ENCODE measurements around the gene DDX3X.
"Not testable (repeated sequence)": the region's sequence is repeated elsewhere in the genome, so short reads cannot be mapped to it uniquely, and the experiment has no call there.

Gene DDX3X

GRCh38 chrX:41332005-41332404 is 2.0 kb upstream of the DDX3X start:
- FAIRE-seq = no peak

- no peak for FAIRE-seq
Observed at GRCh38 chrX:41332408-41333002, 1.5 kb upstream of the DDX3X start.

- no peak for FAIRE-seq
Observed at GRCh38 chrX:41333003-41333743, 789 bp upstream of the DDX3X start.

GRCh38 chrX:41334363-41335197 is 618 bp downstream of the DDX3X start:
- no peak for FAIRE-seq

GRCh38 chrX:41335198-41335957 is 1.4 kb downstream of the DDX3X start:
- peak; percentile 65 for FAIRE-seq

GRCh38 chrX:41335958-41336331 is 2.0 kb downstream of the DDX3X start:
- no peak for FAIRE-seq

GRCh38 chrX:41336447-41336846 is 2.5 kb downstream of the DDX3X start:
- FAIRE-seq = no peak

GRCh38 chrX:41337140-41337539 is 3.2 kb downstream of the DDX3X start:
- no peak for FAIRE-seq

- no peak for FAIRE-seq
Observed at GRCh38 chrX:41338436-41338835, 4.5 kb downstream of the DDX3X start.

GRCh38 chrX:41339148-41339547 is 5.2 kb downstream of the DDX3X start:
- FAIRE-seq = no peak

- no peak for FAIRE-seq
Observed at GRCh38 chrX:41344053-41344452, 10.1 kb downstream of the DDX3X start.

GRCh38 chrX:41347186-41347585 is 13.2 kb downstream of the DDX3X start:
- FAIRE-seq = no peak

- FAIRE-seq = no peak
Observed at GRCh38 chrX:41348551-41348950, 14.6 kb downstream of the DDX3X start.

GRCh38 chrX:41350150-41350975 is 16.4 kb downstream of the DDX3X start:
- FAIRE-seq = peak; percentile 92

- peak; percentile 86 for FAIRE-seq
Observed at GRCh38 chrX:41350976-41351569, 17.1 kb downstream of the DDX3X start.

- FAIRE-seq = no peak
Observed at GRCh38 chrX:41351923-41352322, 18.0 kb downstream of the DDX3X start.

- FAIRE-seq = no peak
Observed at GRCh38 chrX:41352329-41352838, 18.4 kb downstream of the DDX3X start.

GRCh38 chrX:41353985-41354384 is 20.0 kb downstream of the DDX3X start:
- FAIRE-seq = no peak

GRCh38 chrX:41369152-41369551 is 35.2 kb downstream of the DDX3X start:
- FAIRE-seq = no peak

GRCh38 chrX:41371575-41371974 is 37.6 kb downstream of the DDX3X start:
- FAIRE-seq = not testable (repeated sequence)

- no peak for FAIRE-seq
Observed at GRCh38 chrX:41373989-41374606, 40.1 kb downstream of the DDX3X start.
